Mesenchymal stem cell (in vitro differentiated cells and primary cell): Measurements from ENCODE around the gene TESK2.
A peak's percentile ranks its signal among the peaks of the same experiment; 100 is the strongest.
"Not testable (repeated sequence)": the region's sequence is repeated elsewhere in the genome, so short reads cannot be mapped to it uniquely, and the experiment has no call there.

ENCODE experiments used
- DNase-seq: peaks from one replicate; pipeline ENCODE4 v3.0.0-alpha.2; 2013
- H2AFZ ChIP-seq: one replicate; pipeline ENCODE4 v1.6.1; 2013; ENCODE audit warnings: low read depth, mild to moderate bottlenecking, control low read depth, inconsistent platforms, low read length, moderate library complexity
- H2AK5ac ChIP-seq: 2 replicates; pipeline ENCODE4 v1.6.1; 2013; ENCODE audit warnings: low read length, moderate library complexity, mild to moderate bottlenecking, inconsistent platforms; ENCODE audit not compliant: severe bottlenecking
- H2BK120ac ChIP-seq: one replicate; pipeline ENCODE4 v1.6.1; 2013; ENCODE audit warnings: low read depth, mild to moderate bottlenecking, inconsistent platforms, low read length, moderate library complexity
- H2BK12ac ChIP-seq, 2 experiments: one replicate each; pipeline ENCODE4 v1.6.1; 2013; ENCODE audit warnings: inconsistent platforms in 2 of 2, low read length in 2 of 2, mild to moderate bottlenecking in 2 of 2, moderate library complexity in 2 of 2, control low read depth in 1 of 2
- H2BK15ac ChIP-seq: one replicate; pipeline ENCODE4 v1.6.1; 2013; ENCODE audit warnings: mild to moderate bottlenecking, low read depth, inconsistent platforms; ENCODE audit not compliant: poor library complexity, severe bottlenecking
- H2BK5ac ChIP-seq: 2 replicates; pipeline ENCODE4 v1.6.1; 2013; ENCODE audit warnings: low read depth, mild to moderate bottlenecking, low read length, control low read depth, inconsistent platforms; ENCODE audit not compliant: poor library complexity, severe bottlenecking
- H3K14ac ChIP-seq, 2 experiments: one replicate each; pipeline ENCODE4 v1.6.1; 2013; ENCODE audit warnings: inconsistent platforms in 2 of 2, low read length in 2 of 2, control low read depth in 1 of 2, mild to moderate bottlenecking in 1 of 2, moderate library complexity in 1 of 2
- H3K18ac ChIP-seq, 2 experiments: one replicate each; pipeline ENCODE4 v1.6.1; 2013; ENCODE audit warnings: inconsistent platforms in 2 of 2, low read length in 2 of 2, control low read depth in 1 of 2, low read depth in 1 of 2, mild to moderate bottlenecking in 1 of 2
- H3K23ac ChIP-seq, 2 experiments: one replicate each; pipeline ENCODE4 v1.6.1; 2013; ENCODE audit warnings: inconsistent platforms in 2 of 2, low read length in 2 of 2, mild to moderate bottlenecking in 2 of 2, moderate library complexity in 2 of 2, control low read depth in 1 of 2
- H3K27ac ChIP-seq: 2 replicates; pipeline ENCODE4 v1.5.1; 2013; ENCODE audit warnings: mild to moderate bottlenecking, moderate library complexity, low read length, control low read depth, inconsistent platforms; ENCODE audit not compliant: poor library complexity, severe bottlenecking
- H3K27me3 ChIP-seq, 2 experiments: 2 replicates each; pipeline versions ENCODE4 v1.6.1 to v1.7.0; 2013; ENCODE audit warnings: low read length in 2 of 2, mild to moderate bottlenecking in 2 of 2, moderate library complexity in 2 of 2, control low read depth in 1 of 2, inconsistent platforms in 1 of 2; ENCODE audit not compliant: control insufficient read depth in 1 of 2, insufficient read depth in 1 of 2
- H3K36me3 ChIP-seq, 2 experiments: 2 replicates each; pipeline versions ENCODE4 v1.6.1 to v1.7.0; 2013; ENCODE audit warnings: low read length in 2 of 2, control low read depth in 1 of 2, inconsistent platforms in 1 of 2, low read depth in 1 of 2, mild to moderate bottlenecking in 1 of 2; ENCODE audit not compliant: insufficient read depth in 2 of 2, control insufficient read depth in 1 of 2
- H3K4ac ChIP-seq, 2 experiments: one replicate each; pipeline ENCODE4 v1.6.1; 2013; ENCODE audit warnings: inconsistent platforms in 2 of 2, low read length in 2 of 2, mild to moderate bottlenecking in 2 of 2, moderate library complexity in 2 of 2, control low read depth in 1 of 2, low read depth in 1 of 2
- H3K4me1 ChIP-seq: 2 replicates; pipeline ENCODE4 v1.6.1; 2013; ENCODE audit warnings: low read depth, low read length, control low read depth; ENCODE audit not compliant: control insufficient read depth, insufficient read depth
- H3K4me2 ChIP-seq: 2 replicates; pipeline ENCODE4 v1.6.1; 2013; ENCODE audit warnings: low read length, mild to moderate bottlenecking, inconsistent platforms; ENCODE audit not compliant: poor library complexity, severe bottlenecking
- H3K4me3 ChIP-seq, 2 experiments: 2 replicates each; pipeline versions ENCODE4 v1.5.1 to v1.7.0; 2013; ENCODE audit warnings: low read length in 2 of 2, mild to moderate bottlenecking in 2 of 2, control low read depth in 1 of 2, low read depth in 1 of 2; ENCODE audit not compliant: insufficient read depth in 1 of 2
- H3K79me1 ChIP-seq: replicated peaks from 2 replicates; pipeline ENCODE4 v1.6.1; 2013; ENCODE audit warnings: mild to moderate bottlenecking, control low read depth, low read length, inconsistent platforms; ENCODE audit not compliant: poor library complexity, severe bottlenecking
- H3K9ac ChIP-seq: 2 replicates; pipeline ENCODE4 v1.7.0; 2013; ENCODE audit warnings: mild to moderate bottlenecking, low read length, moderate library complexity
- H3K9me3 ChIP-seq: 2 replicates; pipeline ENCODE4 v1.7.0; 2013; ENCODE audit warnings: mild to moderate bottlenecking, low read length; ENCODE audit not compliant: control insufficient read depth
- H4K8ac ChIP-seq: one replicate; pipeline ENCODE4 v1.6.1; 2013; ENCODE audit warnings: inconsistent platforms, mild to moderate bottlenecking, low read length, moderate library complexity
- H4K91ac ChIP-seq: one replicate; pipeline ENCODE4 v1.6.1; 2013; ENCODE audit warnings: mild to moderate bottlenecking, low read length, inconsistent platforms
- WGBS: methylation state at CpG from one replicate; pipeline ENCODE4 v1.1.7; 2013; ENCODE audit warnings: mixed read lengths; 5-methylcytosine and 5-hydroxymethylcytosine counted together

The TESK2 gene

DNA sequence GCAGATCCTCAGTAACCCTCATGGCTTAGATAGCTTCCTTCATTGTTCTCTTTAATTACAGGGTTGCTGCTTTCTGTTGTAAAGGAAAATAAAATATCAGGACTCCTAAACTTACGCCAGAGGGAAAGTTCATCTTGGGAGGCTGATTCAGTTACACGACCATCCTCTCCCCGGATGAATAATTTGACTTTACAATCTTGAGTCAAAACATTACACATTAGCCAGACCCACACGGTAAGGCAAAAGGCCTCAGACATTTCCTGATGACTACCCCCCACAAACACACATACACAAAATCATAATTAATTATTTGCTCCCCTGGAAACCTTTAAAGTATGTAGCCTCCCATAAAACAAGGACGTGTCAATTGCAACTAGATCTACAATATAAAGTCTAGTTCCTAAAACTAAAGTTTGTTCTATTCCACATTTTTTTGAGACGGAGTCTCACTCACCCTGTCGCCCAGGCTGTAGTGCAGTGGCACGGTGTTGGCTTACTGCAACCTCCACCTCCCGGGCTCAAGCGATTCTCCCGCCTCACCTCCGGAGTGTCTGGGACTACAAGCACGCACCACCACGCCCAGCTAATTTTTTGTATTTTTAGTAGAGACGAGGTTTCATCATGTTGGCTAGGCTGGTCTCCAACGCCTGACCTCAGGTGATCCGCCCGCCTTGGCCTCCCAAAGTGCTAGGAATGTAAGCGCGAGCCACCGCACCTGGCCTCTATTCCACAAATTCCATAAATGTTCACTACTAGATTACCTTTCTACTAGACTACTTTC, 31.6 kb upstream of the TESK2 start:
- WGBS = 77% methylated on average over 21 of the region's 21 CpGs
- no peak for DNase-seq
- H2BK12ac ChIP-seq = peak overlapping the region in 1 of 2 experiments; percentile 80
- peak overlapping the region; percentile 9 to 56 for H3K4ac ChIP-seq
- peak overlapping the region in 1 of 2 experiments; percentile 2 for H3K14ac ChIP-seq
- H3K36me3 ChIP-seq = peaks cover 7 to 10% of the 10 kb centered on the region in 2 experiments
- peaks cover 5% of the 10 kb centered on the region for H3K4me1 ChIP-seq
- peak overlapping the region; percentile 24 for H2AK5ac ChIP-seq
- H3K4me2 ChIP-seq = peak overlapping the region; percentile 45
- no peak overlapping the region for H2AFZ ChIP-seq
- H2BK5ac ChIP-seq = peak overlapping the region; percentile 95
- H3K9ac ChIP-seq = peak overlapping the region; percentile 94
- no peak overlapping the region for H3K23ac ChIP-seq
- H4K8ac ChIP-seq = peak overlapping the region; percentile 87
- no peak overlapping the region for H2BK15ac ChIP-seq
- H4K91ac ChIP-seq = no peak overlapping the region
- peak overlapping the region; percentile 81 to 91 for H3K18ac ChIP-seq
- H3K79me1 ChIP-seq = no peaks in the 10 kb centered on the region
- H3K4me3 ChIP-seq = peak overlapping the region in 1 of 2 experiments; percentile 97
- H3K27ac ChIP-seq = peak overlapping the region; percentile 99
- no peak overlapping the region for H2BK120ac ChIP-seq
- no peaks in the 10 kb centered on the region for H3K27me3 ChIP-seq
- H3K9me3 ChIP-seq = no peaks in the 10 kb centered on the region

DNA sequence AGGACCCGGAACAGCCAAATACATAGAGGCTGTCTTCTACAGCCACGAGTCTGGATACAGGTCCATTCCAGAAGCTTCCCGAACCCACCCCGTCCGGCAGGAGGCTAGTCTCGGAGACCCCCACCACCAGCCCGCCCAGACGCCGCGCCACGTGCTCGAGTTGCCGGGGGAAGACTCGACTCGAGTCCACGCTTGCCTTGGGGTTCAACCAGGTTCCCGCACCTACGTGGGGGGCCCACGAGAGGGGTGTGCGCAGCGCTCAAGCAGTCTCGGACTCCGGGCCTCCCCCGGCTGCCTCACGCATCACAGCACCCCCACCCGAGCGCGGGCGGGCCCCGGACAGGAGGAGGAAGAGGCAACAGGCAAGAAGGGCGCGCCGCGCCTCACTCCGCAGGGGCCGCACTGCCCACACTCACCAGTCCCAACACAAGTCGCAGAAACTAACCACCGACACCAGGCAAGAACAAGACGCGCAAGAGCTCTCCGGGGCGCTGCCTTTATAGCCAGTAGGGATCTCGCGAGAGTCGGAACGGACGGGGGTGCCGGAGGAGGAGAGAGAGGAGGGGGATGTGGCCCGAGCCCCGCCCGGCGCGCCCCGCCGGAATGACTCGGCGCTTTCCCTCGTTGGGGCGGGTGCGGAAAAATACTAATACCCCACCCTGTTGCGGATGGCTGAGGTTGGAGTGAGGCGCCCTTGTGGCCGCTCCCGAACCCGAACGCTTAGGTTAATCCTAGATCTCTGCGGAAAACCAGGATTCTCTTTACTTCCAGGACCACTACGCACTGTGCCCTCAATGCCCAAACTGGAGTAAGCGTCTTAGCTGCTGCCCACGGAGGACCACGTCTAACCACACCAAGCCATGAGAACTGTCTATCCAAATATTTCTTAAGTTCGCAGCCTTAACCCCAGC, 30.7 kb upstream of the TESK2 start, which contains the start of gene PRDX1:
PRDX1 (minus strand) TSS at position 472 of the 911 bp plus-strand sequence. CDS start 2,841 bp downstream, outside the sequence.
- Histone ChIP-seq H3K14ac (peak within 1 kb of the TSS in 1 of 2 experiments; percentile 83), H2AK5ac (peak within 1 kb of the TSS; percentile 68), H2BK5ac (peak within 1 kb of the TSS; percentile 95), H3K79me1 (no peaks in the 10 kb centered on the region), H3K36me3 (peaks cover 15 to 17% of the 10 kb centered on the region in 2 experiments), H3K9ac (peak within 1 kb of the TSS; percentile 94), H3K23ac (peak within 1 kb of the TSS in 1 of 2 experiments; percentile 50), H3K18ac (peak within 1 kb of the TSS; percentile 81 to 91), H2BK120ac (no peak within 1 kb of the TSS), H3K27me3 (no peaks in the 10 kb centered on the region), H3K27ac (peak within 1 kb of the TSS; percentile 99), H3K4me2 (peak within 1 kb of the TSS; percentile 70), H4K91ac (peak within 1 kb of the TSS; percentile 53), H3K4me1 (peaks cover 6% of the 10 kb centered on the region), H2BK12ac (peak within 1 kb of the TSS in 1 of 2 experiments; percentile 80), H4K8ac (peak within 1 kb of the TSS; percentile 87), H3K4me3 (peak within 1 kb of the TSS; percentile 75 to 97), H2AFZ (no peak within 1 kb of the TSS), H3K4ac (peak within 1 kb of the TSS; percentile 9 to 84), H3K9me3 (no peaks in the 10 kb centered on the region), H2BK15ac (no peak within 1 kb of the TSS)
- WGBS = under 1% methylated on average over 44 of the region's 72 CpGs
- DNase-seq = peak; percentile 98

DNA sequence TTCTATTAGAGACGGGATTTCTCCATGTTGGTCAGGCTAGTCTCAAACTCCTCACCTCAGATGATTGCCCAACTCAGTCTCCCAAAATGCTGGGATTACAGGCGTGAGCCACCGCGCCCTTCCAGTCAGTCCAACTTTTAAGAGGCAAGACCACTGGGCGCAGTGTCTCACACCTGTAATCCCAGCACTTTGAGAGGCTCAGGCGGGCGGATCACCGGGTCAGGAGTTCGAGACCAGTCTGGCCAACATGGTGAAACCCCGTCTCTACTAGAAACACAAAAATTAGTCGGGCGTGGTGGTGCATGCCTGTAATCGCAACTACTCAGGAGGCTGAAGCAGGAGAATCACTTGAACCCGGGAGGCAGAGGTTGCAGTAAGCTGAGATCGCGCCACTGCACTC, 28.8 kb upstream of the TESK2 start:
- not testable (repeated sequence) for H2BK5ac ChIP-seq, H3K9ac ChIP-seq, H3K79me1 ChIP-seq, H2BK12ac ChIP-seq, H2BK15ac ChIP-seq, DNase-seq, H2BK120ac ChIP-seq, H3K4me1 ChIP-seq, H2AK5ac ChIP-seq, H2AFZ ChIP-seq, H3K23ac ChIP-seq, H3K9me3 ChIP-seq, H4K91ac ChIP-seq, H4K8ac ChIP-seq, H3K14ac ChIP-seq, H3K27me3 ChIP-seq, H3K4ac ChIP-seq, H3K27ac ChIP-seq, H3K18ac ChIP-seq
- peak overlapping the region; percentile 42 for H3K4me2 ChIP-seq
- H3K4me3 ChIP-seq = peak overlapping the region in 1 of 2 experiments; percentile 97
- 81% methylated on average over 16 of the region's 16 CpGs for WGBS
- H3K36me3 ChIP-seq = peaks cover 24 to 35% of the 10 kb centered on the region in 2 experiments
